Measurements from ENCODE around the gene MNAT1.
A peak's percentile ranks its signal among the peaks of the same experiment; 100 is the strongest.

MNAT1 gene

DNA sequence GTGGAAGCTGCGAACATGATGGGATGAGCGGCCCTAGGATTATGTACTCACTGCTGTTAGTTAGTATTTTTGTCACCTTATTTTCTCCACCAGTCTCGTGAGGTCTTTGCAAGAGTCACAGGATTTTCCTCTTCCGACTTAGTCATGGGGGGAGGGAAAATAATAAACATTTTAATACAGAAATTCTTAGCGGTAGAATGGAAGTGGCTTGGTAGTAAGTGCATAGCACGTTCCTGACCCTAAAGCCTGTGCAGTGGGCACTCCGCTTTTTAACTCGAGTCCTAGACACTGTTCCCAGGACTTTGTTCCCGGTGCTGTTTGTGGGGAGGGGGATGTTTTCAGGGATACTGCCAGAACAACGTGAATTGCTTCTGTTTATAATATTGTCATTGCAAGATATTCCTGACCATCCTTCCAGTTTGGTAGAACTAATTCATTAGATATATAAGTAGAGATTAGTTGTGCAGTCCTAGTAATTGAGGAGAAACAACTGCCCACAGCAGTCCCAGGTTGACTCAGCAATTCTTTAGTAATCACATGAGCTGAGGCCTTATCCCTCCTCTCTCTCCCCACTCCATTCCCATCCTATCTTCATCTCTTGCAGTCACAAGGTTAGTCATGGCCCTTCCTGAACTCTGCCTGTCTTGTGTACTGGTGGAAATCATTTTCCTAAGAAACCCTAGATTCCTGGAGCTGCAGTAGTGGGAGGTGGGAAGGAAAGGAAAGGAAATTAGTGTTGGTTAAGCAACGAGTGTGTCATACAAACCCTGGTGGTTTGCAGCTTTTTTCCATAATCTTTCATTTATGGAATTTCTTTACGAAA lies 247.3 kb downstream of the MNAT1 start:
- DNase-seq: peak; percentile 15
- in situ Hi-C loops (cut with MboI; ENCODE audit: low pct_unique_long_range_greater_than_20kb, low sequenced_read_pairs): loop anchor here (25.0 kb wide), 1 partner anchor 345 kb away; the partner anchor contains the start of gene SIX1

DNA sequence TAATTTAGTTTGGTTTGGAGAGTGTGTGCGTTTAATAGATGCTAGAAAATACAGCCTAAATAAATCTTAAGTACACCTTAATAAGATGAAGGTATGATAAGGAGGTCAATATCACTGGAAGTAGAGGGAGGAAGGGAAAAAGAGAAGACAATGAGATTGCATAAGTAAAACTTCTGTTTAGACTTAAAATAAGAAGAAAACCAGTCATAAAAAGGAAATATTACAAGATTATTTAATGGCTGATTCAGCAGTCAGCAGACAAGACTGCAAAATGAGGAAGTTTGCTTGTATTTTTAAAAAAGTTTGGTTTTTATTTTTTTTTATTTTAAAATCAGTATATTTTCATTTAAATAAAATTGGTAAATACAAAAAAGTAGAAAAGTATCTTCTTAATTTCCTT lies 249.6 kb downstream of the MNAT1 start:
- no peak for DNase-seq
- in situ Hi-C loops (cut with MboI; ENCODE audit: low pct_unique_long_range_greater_than_20kb, low sequenced_read_pairs): loop anchor here (25.0 kb wide), 1 partner anchor 347 kb away; the partner anchor contains the start of gene SIX1

DNA sequence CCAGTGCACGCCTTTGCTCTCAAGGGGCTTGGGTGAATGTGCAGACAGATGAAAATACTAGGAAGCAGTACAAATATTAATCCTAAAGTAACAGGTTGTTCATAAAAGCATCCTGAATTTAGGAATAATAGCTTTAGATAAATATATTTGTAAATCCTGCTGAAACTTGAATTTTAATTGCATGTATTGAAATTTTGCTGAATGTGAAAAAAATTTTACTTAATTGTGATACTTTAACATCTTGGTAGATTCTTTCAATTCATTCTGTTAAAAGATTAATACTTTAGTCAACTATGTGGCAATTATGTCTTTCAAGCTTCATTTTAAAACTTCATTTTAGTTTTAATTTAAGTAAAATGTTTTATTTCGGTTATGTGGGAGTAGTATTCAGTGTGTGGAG lies 251.9 kb downstream of the MNAT1 start:
- in situ Hi-C loops (cut with MboI; ENCODE audit: low pct_unique_long_range_greater_than_20kb, low sequenced_read_pairs): loop anchor here (25.0 kb wide), 1 partner anchor 349 kb away; the partner anchor contains the start of gene SIX1
- DNase-seq: no peak

DNA sequence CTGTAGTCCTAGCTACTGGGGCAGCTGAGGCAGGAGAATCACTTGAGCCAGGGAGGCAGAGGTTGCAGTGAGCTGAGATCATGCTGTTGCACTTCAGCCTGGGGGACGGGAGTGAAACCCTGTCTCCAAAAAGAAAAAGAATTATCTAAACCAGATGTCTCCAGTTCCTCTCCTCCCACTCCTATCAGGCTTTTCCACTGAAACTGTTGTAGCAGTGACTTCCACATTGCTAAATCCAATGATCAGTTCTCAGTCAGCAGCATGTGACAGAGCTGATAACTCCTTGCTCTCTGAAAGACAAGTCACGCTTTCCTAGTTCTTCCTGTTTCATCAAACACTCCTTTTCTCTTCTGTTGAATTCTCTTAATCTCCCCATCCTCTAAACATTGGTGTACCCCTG lies 255.0 kb downstream of the MNAT1 start:
- in situ Hi-C loops (cut with MboI; ENCODE audit: low pct_unique_long_range_greater_than_20kb, low sequenced_read_pairs): loop anchor here (25.0 kb wide), 1 partner anchor 352 kb away; the partner anchor contains the start of gene SIX1
- peak; percentile 19 for DNase-seq

DNA sequence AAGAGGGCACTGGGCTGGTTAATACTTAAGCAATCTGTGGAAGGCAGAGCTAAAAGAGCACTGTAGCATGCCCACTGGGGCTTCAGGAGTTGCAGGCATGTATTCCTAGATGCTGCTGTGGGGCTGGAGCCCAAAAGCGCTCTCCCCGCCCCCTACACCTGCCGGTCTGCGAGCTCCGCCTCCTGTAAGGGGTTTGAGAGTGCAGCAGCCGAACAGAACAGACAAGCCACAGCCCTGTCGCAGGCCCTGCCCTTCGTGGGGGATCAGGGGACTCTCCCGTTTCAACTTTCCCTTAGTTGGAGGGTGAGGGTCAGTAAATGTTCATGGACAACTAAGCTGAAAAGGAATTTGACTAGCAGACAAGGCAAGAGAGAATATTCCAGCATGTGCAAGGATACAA lies 264.1 kb downstream of the MNAT1 start:
- no peak for DNase-seq
- in situ Hi-C loops (cut with MboI; ENCODE audit: low pct_unique_long_range_greater_than_20kb, low sequenced_read_pairs): loop anchor here (25.0 kb wide), 1 partner anchor 361 kb away; the partner anchor contains the start of gene SIX1

DNA sequence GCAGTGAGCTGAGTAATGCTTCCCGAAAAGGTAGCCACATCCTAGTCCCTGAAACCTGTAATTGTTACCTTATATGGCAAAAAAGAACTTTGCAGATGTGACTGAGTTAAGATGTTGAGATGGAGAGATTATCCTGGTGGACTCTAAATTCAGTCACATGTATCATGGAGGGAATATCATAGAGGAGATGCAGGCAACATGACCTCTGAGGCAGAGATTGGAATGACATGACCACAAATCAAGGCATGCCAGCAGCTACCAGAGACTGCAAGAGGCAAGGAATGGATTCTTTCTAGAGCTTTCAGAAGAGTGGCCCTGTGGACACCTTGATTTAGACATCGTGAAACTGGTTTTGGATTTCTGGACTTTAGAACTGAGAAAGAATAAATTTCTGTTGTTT lies 265.0 kb downstream of the MNAT1 start:
- in situ Hi-C loops (cut with MboI; ENCODE audit: low pct_unique_long_range_greater_than_20kb, low sequenced_read_pairs): loop anchor here (25.0 kb wide), 1 partner anchor 362 kb away; the partner anchor contains the start of gene SIX1

DNA sequence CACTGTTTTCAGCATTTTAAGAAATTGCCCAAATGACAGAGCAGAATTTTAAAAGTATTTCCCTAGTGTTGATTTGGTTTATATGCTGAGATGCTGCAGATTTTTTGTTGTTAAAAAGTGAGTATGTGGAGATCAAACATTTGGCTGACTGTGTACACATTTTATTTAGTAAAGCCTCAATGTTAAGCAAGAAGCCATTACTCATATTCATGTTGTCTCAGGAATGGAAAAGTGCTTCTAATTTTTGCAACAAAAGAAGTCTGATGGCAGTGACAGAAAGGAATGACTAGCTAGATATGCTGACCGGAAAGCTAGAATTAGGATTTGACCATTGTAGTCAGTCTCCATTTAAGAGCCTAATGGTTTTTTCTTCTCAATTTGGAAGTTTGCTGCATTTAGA lies 269.0 kb downstream of the MNAT1 start:
- in situ Hi-C loops (cut with MboI; ENCODE audit: low pct_unique_long_range_greater_than_20kb, low sequenced_read_pairs): no loop called here
- DNase-seq: no peak

More for the DNA sequence above, 265.0 kb downstream of the MNAT1 start:
- DNase-seq: no peak

DNA sequence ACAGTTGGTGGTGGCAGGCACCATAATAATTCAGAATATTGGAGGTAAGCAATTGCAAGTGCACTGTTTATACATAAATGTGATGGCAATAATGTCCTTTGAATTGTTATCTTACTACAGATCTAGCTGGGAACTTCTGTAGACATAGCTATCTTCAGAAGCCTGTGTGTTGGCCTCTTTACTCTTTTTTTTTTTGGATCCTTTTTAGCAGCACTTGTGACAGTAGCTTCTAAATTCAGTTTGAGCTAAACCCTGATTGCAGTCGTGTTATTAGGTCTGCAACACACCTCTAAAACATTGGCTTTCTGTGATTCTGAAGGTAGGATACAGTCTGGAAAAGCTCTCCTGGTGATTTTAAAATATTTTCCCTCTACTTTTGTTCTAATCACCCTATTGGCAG lies 285.0 kb downstream of the MNAT1 start:
- in situ Hi-C loops (cut with MboI; ENCODE audit: low pct_unique_long_range_greater_than_20kb, low sequenced_read_pairs): no loop called here
- DNase-seq: no peak
